ENCODE data around the gene ZBTB1.
A peak's percentile ranks its signal among the peaks of the same experiment; 100 is the strongest.

The ZBTB1 gene

DNA sequence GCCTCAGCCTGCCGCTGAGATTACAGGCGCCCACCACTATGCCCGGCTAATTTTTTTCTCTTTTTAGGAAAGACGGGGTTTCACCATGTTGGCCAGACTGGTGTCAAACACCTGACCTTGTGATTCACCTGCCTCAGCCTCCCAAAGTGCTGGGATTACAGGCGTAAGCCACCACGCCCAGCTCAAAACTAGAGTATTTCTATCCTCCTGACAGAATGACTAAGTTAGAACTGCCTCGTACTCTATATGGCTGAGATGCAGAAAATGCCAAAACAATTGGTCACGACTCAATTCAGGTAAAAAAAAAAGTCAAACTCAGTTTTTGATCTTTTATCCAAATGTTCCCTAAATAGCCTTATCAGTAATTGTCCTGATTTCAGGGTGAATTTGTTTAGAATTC lies 28.1 kb upstream of the ZBTB1 start:
- TF ChIP-seq, protein P1, sequence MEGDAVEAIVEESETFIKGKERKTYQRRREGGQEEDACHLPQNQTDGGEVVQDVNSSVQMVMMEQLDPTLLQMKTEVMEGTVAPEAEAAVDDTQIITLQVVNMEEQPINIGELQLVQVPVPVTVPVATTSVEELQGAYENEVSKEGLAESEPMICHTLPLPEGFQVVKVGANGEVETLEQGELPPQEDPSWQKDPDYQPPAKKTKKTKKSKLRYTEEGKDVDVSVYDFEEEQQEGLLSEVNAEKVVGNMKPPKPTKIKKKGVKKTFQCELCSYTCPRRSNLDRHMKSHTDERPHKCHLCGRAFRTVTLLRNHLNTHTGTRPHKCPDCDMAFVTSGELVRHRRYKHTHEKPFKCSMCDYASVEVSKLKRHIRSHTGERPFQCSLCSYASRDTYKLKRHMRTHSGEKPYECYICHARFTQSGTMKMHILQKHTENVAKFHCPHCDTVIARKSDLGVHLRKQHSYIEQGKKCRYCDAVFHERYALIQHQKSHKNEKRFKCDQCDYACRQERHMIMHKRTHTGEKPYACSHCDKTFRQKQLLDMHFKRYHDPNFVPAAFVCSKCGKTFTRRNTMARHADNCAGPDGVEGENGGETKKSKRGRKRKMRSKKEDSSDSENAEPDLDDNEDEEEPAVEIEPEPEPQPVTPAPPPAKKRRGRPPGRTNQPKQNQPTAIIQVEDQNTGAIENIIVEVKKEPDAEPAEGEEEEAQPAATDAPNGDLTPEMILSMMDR (IDR thresholded peaks at IDR 0.05), result no peak

DNA sequence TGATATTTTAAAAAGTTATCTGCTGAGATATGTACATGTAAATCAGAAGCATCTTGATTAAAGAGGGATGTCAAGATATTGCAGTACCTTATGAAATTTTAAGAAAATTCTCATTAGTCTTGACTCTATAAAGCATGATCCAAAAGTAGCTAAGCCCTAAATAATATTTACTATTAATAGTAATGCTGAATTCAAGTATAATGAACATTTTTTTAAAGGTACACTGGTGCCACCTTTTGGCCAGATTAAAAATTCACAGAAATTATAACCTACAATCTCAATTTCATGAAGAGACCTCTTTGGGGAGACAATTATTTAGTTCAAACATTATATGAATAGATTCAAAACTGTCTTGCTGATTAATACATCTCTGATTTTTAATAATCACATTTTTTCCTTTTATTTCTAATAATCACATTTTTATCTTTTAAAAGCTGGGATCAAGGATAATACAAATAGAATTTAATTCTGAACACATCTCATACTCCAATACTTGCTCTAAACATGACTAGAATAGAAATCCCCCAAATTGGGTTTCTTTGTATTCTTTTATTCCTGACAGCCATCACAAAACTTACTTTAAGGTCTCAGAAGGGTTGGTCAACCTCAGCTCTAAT lies 25.8 kb upstream of the ZBTB1 start:
- TF ChIP-seq, protein P1 (IDR thresholded peaks at IDR 0.05), result peak; percentile 57; the same call in 1 of the 2 replicates

DNA sequence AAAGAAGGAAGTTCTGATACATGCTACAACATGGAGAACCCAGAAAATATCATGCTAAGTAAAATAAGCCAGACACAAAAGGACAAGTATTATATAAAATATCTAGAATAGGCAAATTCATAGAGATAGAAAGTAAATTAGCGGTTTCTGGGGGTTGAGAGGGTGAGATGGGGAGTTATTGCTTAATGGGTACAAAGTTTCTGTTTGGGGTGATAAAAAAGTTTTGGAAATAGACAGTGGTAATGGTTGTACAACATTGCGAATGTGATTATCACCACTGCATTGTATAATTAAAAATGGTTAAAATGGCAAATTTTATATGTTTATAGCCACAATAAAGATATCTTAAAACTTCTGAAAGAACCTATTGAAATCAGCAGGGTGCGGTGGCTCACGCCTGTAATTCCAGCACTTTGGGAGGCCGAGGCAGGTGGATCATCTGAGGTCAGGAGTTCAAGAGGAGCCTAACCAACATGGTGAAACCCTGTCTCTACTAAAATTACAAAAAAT lies 15.9 kb upstream of the ZBTB1 start:
- TF ChIP-seq, protein P1 (IDR thresholded peaks at IDR 0.05), result no peak

DNA sequence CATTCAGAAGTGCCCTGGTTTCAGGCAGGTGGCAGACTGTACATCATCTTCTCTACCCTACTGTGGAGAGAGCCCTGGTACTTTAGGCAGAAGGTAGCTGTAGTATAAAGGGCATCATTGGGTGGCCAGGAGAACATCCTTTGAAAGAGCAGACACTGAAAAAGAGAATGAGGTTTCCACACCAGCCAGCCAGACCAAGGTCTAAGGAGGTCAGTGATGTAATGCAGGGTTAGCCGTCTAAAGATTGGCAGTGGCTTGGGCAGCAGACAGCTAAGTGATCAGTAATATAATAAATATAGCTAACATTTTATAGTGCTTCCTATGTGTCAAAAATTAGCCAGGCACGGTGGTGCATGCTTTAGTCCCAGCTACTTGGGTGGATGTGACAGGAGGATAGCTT lies 12.9 kb upstream of the ZBTB1 start:
- TF ChIP-seq, protein P1 (IDR thresholded peaks at IDR 0.05), result no peak

DNA sequence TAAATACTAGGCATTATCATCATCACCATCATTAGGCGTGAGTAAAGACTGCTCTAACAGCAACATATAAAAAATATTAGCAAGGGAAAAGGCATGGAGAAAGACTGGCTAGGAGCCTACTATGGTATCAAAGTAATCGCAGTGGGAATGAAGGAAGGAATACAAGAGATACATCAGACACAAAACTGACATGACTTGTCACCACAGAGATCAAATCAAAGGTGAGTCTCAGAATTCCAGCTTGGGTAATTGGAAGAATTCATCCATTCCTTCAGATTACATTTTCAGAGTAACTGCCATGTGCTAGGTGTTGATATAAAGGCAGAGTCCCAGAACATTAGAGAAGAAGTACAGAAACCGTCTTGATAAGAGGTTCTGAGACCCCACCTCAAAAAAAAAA lies 11.1 kb upstream of the ZBTB1 start:
- TF ChIP-seq, protein P1 (IDR thresholded peaks at IDR 0.05), result no peak

DNA sequence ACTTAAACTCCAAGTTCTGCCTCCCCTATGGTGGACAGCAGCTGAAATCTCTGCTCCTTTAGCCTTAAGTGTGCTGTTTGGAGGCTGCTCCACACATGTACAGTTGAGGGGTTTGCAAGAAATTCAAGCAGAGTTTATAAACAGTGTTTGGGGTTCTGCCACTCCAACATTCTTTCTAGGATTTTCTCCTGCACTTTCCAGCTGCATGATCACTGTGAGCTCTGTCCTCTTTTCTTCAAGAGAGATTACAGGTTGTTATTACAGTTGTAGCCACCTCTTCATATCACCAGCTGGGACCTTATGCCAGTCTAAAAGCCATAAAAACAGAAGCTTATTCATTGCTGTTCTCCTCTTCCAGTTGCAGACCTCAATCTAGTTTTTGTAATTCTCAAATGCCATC lies 9.3 kb upstream of the ZBTB1 start:
- TF ChIP-seq, protein P1 (IDR thresholded peaks at IDR 0.05), result no peak

DNA sequence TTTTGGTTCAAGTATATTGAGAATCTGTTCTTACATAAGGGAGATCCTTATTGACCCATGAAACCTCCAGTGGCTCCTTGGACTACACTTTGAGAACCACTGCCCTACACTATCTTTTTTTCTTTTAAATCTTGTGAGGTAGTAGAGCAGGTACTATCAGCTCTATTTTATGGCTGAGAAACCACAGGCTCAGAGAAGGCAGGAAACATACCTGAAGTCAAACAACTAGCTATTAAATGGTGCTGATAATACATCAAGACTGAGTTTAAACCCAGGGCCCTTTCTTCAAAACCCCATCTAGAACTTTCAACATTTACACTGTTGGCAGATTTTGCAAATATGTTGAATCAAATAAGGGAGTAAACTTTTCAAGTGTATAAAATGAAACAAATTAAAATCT lies 7.8 kb upstream of the ZBTB1 start:
- TF ChIP-seq, protein P1 (IDR thresholded peaks at IDR 0.05), result no peak

DNA sequence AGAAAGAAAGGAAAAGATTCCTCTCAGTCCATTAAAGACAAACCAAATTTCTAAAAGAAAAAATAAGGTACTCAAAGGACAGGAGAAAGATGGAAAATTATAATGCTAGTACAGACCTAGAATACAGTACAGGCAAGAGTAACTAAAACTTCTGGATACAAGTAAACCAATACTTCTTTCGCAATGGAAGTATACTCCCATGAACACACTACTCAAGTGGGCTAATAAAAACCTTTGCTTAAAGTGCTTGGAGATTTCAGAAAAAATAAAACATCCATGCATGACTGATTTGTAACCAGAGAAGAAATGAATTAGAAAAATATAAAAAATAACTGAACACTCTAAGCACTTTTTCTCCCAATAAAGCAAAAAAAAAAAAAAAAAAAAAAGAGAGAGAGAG lies 4.5 kb upstream of the ZBTB1 start:
- TF ChIP-seq, protein P1 (IDR thresholded peaks at IDR 0.05), result no peak

Measured in LNCAP (cell line).